ENCODE results near the gene RPTOR.
"Not testable (repeated sequence)": the region's sequence is repeated elsewhere in the genome, so short reads cannot be mapped to it uniquely, and the experiment has no call there.

Gene RPTOR

GRCh38 chr17:80726558-80727408 is 182.1 kb downstream of the RPTOR start:
- no peak for DNase-seq

- DNase-seq, result no peak
Observed at GRCh38 chr17:80727409-80727755, 182.7 kb downstream of the RPTOR start.

GRCh38 chr17:80729016-80729415 is 184.4 kb downstream of the RPTOR start:
- DNase-seq, result no peak

GRCh38 chr17:80729761-80730160 is 185.1 kb downstream of the RPTOR start:
- no peak for DNase-seq

- DNase-seq, result no peak
Observed at GRCh38 chr17:80730739-80731138, 186.1 kb downstream of the RPTOR start.

GRCh38 chr17:80731323-80731722 is 186.7 kb downstream of the RPTOR start:
- DNase-seq, result no peak

- no peak for DNase-seq
Observed at GRCh38 chr17:80732268-80732667, 187.6 kb downstream of the RPTOR start.

- DNase-seq, result no peak
Observed at GRCh38 chr17:80737106-80738019, 192.7 kb downstream of the RPTOR start.

- DNase-seq, result no peak
Observed at GRCh38 chr17:80738020-80738808, 193.6 kb downstream of the RPTOR start.

- no peak for DNase-seq
Observed at GRCh38 chr17:80738987-80739730, 194.5 kb downstream of the RPTOR start.

GRCh38 chr17:80740141-80740540 is 195.5 kb downstream of the RPTOR start:
- no peak for DNase-seq

GRCh38 chr17:80742091-80742490 is 197.5 kb downstream of the RPTOR start:
- no peak for DNase-seq

GRCh38 chr17:80742581-80743180 is 198.0 kb downstream of the RPTOR start:
- no peak for DNase-seq

- DNase-seq, result no peak
Observed at GRCh38 chr17:80743181-80743771, 198.6 kb downstream of the RPTOR start.

- DNase-seq, result not testable (repeated sequence)
Observed at GRCh38 chr17:80743973-80744372, 199.3 kb downstream of the RPTOR start.

GRCh38 chr17:80744725-80745124 is 200.1 kb downstream of the RPTOR start:
- not testable (repeated sequence) for DNase-seq

- no peak for DNase-seq
Observed at GRCh38 chr17:80745183-80745582, 200.5 kb downstream of the RPTOR start.

GRCh38 chr17:80746262-80746935 is 201.8 kb downstream of the RPTOR start:
- no peak for DNase-seq

GRCh38 chr17:80747469-80747868 is 202.8 kb downstream of the RPTOR start:
- no peak for DNase-seq

GRCh38 chr17:80749611-80750010 is 205.0 kb downstream of the RPTOR start:
- DNase-seq, result no peak

GRCh38 chr17:80750263-80750662 is 205.6 kb downstream of the RPTOR start:
- DNase-seq, result no peak

Measured in DMS 273 treated with DMSO at 0.1 percent for 48 hours (cell line).